Choroid plexus epithelial cell (primary cell): ENCODE results near the gene ZC3H7B.

Experiments used
- DNase-seq: peaks from one replicate; pipeline ENCODE4 v3.0.0-alpha.2; 2010; ENCODE audit warnings: low read depth
- H3K4me3 ChIP-seq: 2 replicates; pipeline ENCODE4 v1.5.1; 2011; ENCODE audit warnings: low read depth, mild to moderate bottlenecking, control low read depth, low read length, moderate library complexity
- CTCF ChIP-seq: conservative IDR thresholded peaks from 2 replicates; pipeline ENCODE4 v1.5.1; 2011; ENCODE audit warnings: low read depth, mild to moderate bottlenecking, control low read depth, inconsistent platforms, low read length, moderate library complexity

Gene ZC3H7B

GRCh38 chr22:41302021-41302767 lies 869 bp downstream of the ZC3H7B start:
- H3K4me3 ChIP-seq, result peak overlapping the region; percentile 79
- TF ChIP-seq CTCF, result no peak
- DNase-seq, result no peak

- TF ChIP-seq CTCF, result no peak
- H3K4me3 ChIP-seq, result peak overlapping the region; percentile 79
- DNase-seq, result no peak
These were observed 1.5 kb downstream of the ZC3H7B start for GRCh38 chr22:41302811-41303210.

GRCh38 chr22:41305646-41306045 lies 4.3 kb downstream of the ZC3H7B start:
- DNase-seq, result no peak
- TF ChIP-seq CTCF, result no peak
- H3K4me3 ChIP-seq, result no peak overlapping the region

- no peak overlapping the region for H3K4me3 ChIP-seq
- peak; percentile 17 for TF ChIP-seq CTCF
These were observed 6.7 kb downstream of the ZC3H7B start for GRCh38 chr22:41308054-41308453.

GRCh38 chr22:41308544-41308947 lies 7.2 kb downstream of the ZC3H7B start:
- H3K4me3 ChIP-seq, result no peak overlapping the region
- peak; percentile 59 for DNase-seq
- no peak for TF ChIP-seq CTCF

More at GRCh38 chr22:41308054-41308453, 6.7 kb downstream of the ZC3H7B start:
- DNase-seq, result peak; percentile 85

GRCh38 chr22:41310336-41310735 lies 9.0 kb downstream of the ZC3H7B start:
- no peak for DNase-seq
- no peak overlapping the region for H3K4me3 ChIP-seq
- no peak for TF ChIP-seq CTCF

GRCh38 chr22:41311487-41311886 lies 10.2 kb downstream of the ZC3H7B start:
- no peak for TF ChIP-seq CTCF
- DNase-seq, result no peak
- H3K4me3 ChIP-seq, result no peak overlapping the region
